Endothelial cell of umbilical vein (primary cell): ENCODE data around the gene ASB5. TPM values are rescaled to one million over a fixed set of nuclear protein-coding genes. Genes with fewer than 3 reads are reported as not detected.

Experiments used
- BruUV-seq: library from RNA; stranded (reverse); fragments of 400-500 nt; replicated peaks from 2 replicates; lab custom pipeline; 2021; lab: Mats Ljungman, UMichigan
- CTCF ChIA-PET: fragments of 300-600, 350-600 bp; sonication (Branson Sonifier 250); formaldehyde crosslinking; loops from one replicate; lab custom pipeline; 2021; ENCODE audit warnings: antibody characterized with exemption, inconsistent platforms; lab: Charles Lee
- POLR2A ChIA-PET: fragments of 300-600, 350-600 bp; sonication (Branson Sonifier 250); formaldehyde crosslinking; loops from one replicate; lab custom pipeline; 2021; ENCODE audit warnings: antibody characterized with exemption, inconsistent platforms; lab: Charles Lee
- DNase-seq: peaks from one replicate; pipeline ENCODE4 v3.0.0-alpha.2; 2011; ENCODE audit warnings: low read depth, low spot score
- FAIRE-seq: peaks from 2 replicates; lab custom pipeline; 2011; peaks lifted over from hg19 to GRCh38; lab: Jason Lieb, UNC
- H2AFZ ChIP-seq: 2 replicates; pipeline ENCODE4 v1.6.0; 2012; ENCODE audit warnings: low read depth, low read length, control low read depth, inconsistent platforms
- H3K27ac ChIP-seq: 2 replicates; pipeline ENCODE4 v1.5.1; 2011; ENCODE audit warnings: low read depth, mild to moderate bottlenecking, control low read depth, low read length, moderate library complexity; ENCODE audit not compliant: insufficient read depth
- H3K27me3 ChIP-seq, 2 experiments: 2 replicates each; pipeline versions ENCODE4 v1.6.0 to v1.6.1; 2011; ENCODE audit warnings: low read length in 2 of 2, mixed read lengths in 1 of 2; ENCODE audit not compliant: control insufficient read depth in 2 of 2, insufficient read depth in 2 of 2
- H3K36me3 ChIP-seq, 2 experiments: 2 replicates in 1 of 2; 3 replicates in 1 of 2; pipeline ENCODE4 v1.5.1; 2011; ENCODE audit warnings: low read length in 2 of 2, mild to moderate bottlenecking in 1 of 2, moderate library complexity in 1 of 2; ENCODE audit not compliant: control insufficient read depth in 2 of 2, insufficient read depth in 2 of 2; ENCODE audit errors: extremely low read depth in 1 of 2
- H3K4me1 ChIP-seq: 3 replicates; pipeline ENCODE4 v1.5.1; 2011; ENCODE audit warnings: mild to moderate bottlenecking, low read length; ENCODE audit not compliant: control insufficient read depth, insufficient read depth; ENCODE audit errors: extremely low read depth
- H3K4me2 ChIP-seq: 2 replicates; pipeline ENCODE4 v1.6.1; 2011; ENCODE audit warnings: low read length, control low read depth, mixed read lengths; ENCODE audit not compliant: insufficient read depth
- H3K4me3 ChIP-seq, 3 experiments: fragments of 200-600 bp in 1 of 3; sonication (generic), shearing (Covaris generic) in 1 of 3; replicated peaks in 1 of 3; 2 replicates each; pipeline ENCODE4 v1.5.1; 2011 to 2016; ENCODE audit warnings: control low read depth in 3 of 3, low read length in 3 of 3, mild to moderate bottlenecking in 2 of 3, inconsistent platforms in 1 of 3, low read depth in 1 of 3, moderate library complexity in 1 of 3; ENCODE audit not compliant: insufficient read depth in 1 of 3
- H3K79me2 ChIP-seq: 2 replicates; pipeline ENCODE4 v1.6.0; 2012; ENCODE audit warnings: low read length, inconsistent platforms; ENCODE audit not compliant: control insufficient read depth, insufficient read depth
- H3K9ac ChIP-seq: replicated peaks from 2 replicates; pipeline ENCODE3; 2011; ENCODE audit warnings: low read length, control low read depth; ENCODE audit not compliant: insufficient read depth; ENCODE audit errors: extremely low read depth
- H3K9me1 ChIP-seq: replicated peaks from 3 replicates; pipeline ENCODE4 v1.6.0; 2011; ENCODE audit warnings: mild to moderate bottlenecking, low read length; ENCODE audit not compliant: control insufficient read depth, insufficient read depth; ENCODE audit errors: extremely low read depth
- H3K9me3 ChIP-seq: replicated peaks from 2 replicates; pipeline ENCODE4 v1.5.1; 2012; ENCODE audit warnings: low read length, inconsistent platforms; ENCODE audit not compliant: control insufficient read depth, insufficient read depth
- H4K20me1 ChIP-seq: replicated peaks from 2 replicates; pipeline ENCODE3; 2011; ENCODE audit warnings: mild to moderate bottlenecking, low read length; ENCODE audit not compliant: control insufficient read depth, insufficient read depth; ENCODE audit errors: extremely low read depth
- CTCF ChIP-seq, 2 donors: IDR thresholded peaks; 1 replicate in 1 of 2; 2 replicates in 1 of 2; pipeline ENCODE4 v1.5.1; 2011; ENCODE audit warnings: low read length in 2 of 2, mild to moderate bottlenecking in 2 of 2, moderate library complexity in 2 of 2, control low read depth in 1 of 2, inconsistent platforms in 1 of 2, low read depth in 1 of 2; ENCODE audit not compliant: insufficient read depth in 1 of 2; ENCODE audit errors: extremely low read depth in 1 of 2
- EZH2 ChIP-seq: IDR thresholded peaks from 2 replicates; pipeline ENCODE4 v1.6.1; 2012; ENCODE audit warnings: borderline replicate concordance, low read depth, mild to moderate bottlenecking, moderate library complexity, low read length, inconsistent platforms; ENCODE audit not compliant: severe bottlenecking
- FOS ChIP-seq: IDR thresholded peaks from 2 replicates; pipeline ENCODE4 v1.6.1; 2011; ENCODE audit warnings: mild to moderate bottlenecking, low read length, moderate library complexity, borderline replicate concordance; ENCODE audit not compliant: insufficient read depth
- GATA2 ChIP-seq: IDR thresholded peaks from 2 replicates; pipeline ENCODE4 v1.7.0; 2011; ENCODE audit warnings: low read depth, mild to moderate bottlenecking, moderate library complexity, mixed read lengths, low read length; ENCODE audit not compliant: insufficient read length, insufficient read depth
- JUN ChIP-seq: IDR thresholded peaks from 2 replicates; pipeline ENCODE4 v1.6.1; 2011; ENCODE audit warnings: borderline replicate concordance, low read depth; ENCODE audit not compliant: insufficient read length, insufficient read depth
- MAX ChIP-seq: IDR thresholded peaks from 2 replicates; pipeline ENCODE4 v1.6.1; 2011; ENCODE audit not compliant: insufficient read depth, insufficient read length
- MYC ChIP-seq: IDR thresholded peaks from one replicate; pipeline ENCODE4 v1.6.1; 2011; ENCODE audit warnings: mild to moderate bottlenecking, low read depth, low read length
- POLR2A ChIP-seq: IDR thresholded peaks from 2 replicates; pipeline ENCODE4 v1.6.1; 2012; ENCODE audit warnings: low read depth, mild to moderate bottlenecking, control low read depth, low read length
- POLR2AphosphoS5 ChIP-seq: IDR thresholded peaks from 2 replicates; pipeline ENCODE4 v1.6.1; 2012; ENCODE audit warnings: low read depth, mild to moderate bottlenecking, control low read depth, low read length, moderate library complexity; ENCODE audit not compliant: insufficient read depth
- dilution Hi-C: fragments of 300-500 bp; cut with MboI; formaldehyde crosslinking; loops from one replicate; pipeline ENCODE4 v1.15.0; 2019; ENCODE audit warnings: low sequenced_read_pairs; ENCODE audit not compliant: extremely low pct_ligation_motif_present
- intact Hi-C: fragments of 100-400 bp; cut with micrococcal nuclease; formaldehyde crosslinking; loops from one replicate; pipeline ENCODE4 v1.10.0; 2022
- polyA plus RNA-seq, 4 experiments: library from polyadenylated mRNA; depleted of rRNA in 3 of 4; stranded (reverse) in 3 of 4; unstranded in 1 of 4; fragments of >200 nt; gene quantifications; 2 replicates each; pipeline versions ENCODE4 v1.2.1 to v1.2.3, GENCODE V29; 2011 to 2012; ENCODE audit warnings: missing spikeins in 1 of 4
- total RNA-seq: library from RNA; stranded (reverse); gene quantifications from 2 replicates; pipeline ENCODE4 v1.2.3, GENCODE V29; 2021

Gene ASB5
- total and polyA plus RNA-seq, 2 donors (not counting 3 experiments of a cell fraction or from before 2014, with no cell fraction given), result not detected

- ChIA-PET CTCF (interaction anchor here (1.3 kb wide), 1 partner anchor 163 kb away, joined by 3 read pairs; no protein-coding TSS in a partner anchor), POLR2A (no interaction called here)
- intact Hi-C loops (no loop called here), dilution Hi-C loops (no loop called here)
- no peak for TF ChIP-seq GATA2
- no peak for TF ChIP-seq POLR2A
- no peak for TF ChIP-seq FOS
- no peak for TF ChIP-seq JUN
- no peak for TF ChIP-seq POLR2AphosphoS5
- TF ChIP-seq CTCF (IDR thresholded peaks at IDR 0.05; ENCODE audit: extremely low read depth in 1 of 2, insufficient read depth in 1 of 2, low read depth in 1 of 2, low read length in 2 of 2), result no peak
- no peak for TF ChIP-seq EZH2
- TF ChIP-seq MYC, result no peak
- TF ChIP-seq MAX, result no peak
- no peaks in the 10 kb centered on the region for H3K4me1 ChIP-seq
- DNase-seq, result no peak
- H4K20me1 ChIP-seq, result no peaks in the 10 kb centered on the region
- no peak overlapping the region for H3K4me2 ChIP-seq
- no peak for FAIRE-seq
- peaks cover 0 to 4% of the 10 kb centered on the region in 2 experiments for H3K27me3 ChIP-seq
- BruUV-seq, result no TSS peak
- no peak overlapping the region for H3K9ac ChIP-seq
- no peaks in the 10 kb centered on the region for H3K9me3 ChIP-seq
- H3K9me1 ChIP-seq, result no peaks in the 10 kb centered on the region
- no peak overlapping the region for H3K27ac ChIP-seq
- H2AFZ ChIP-seq, result no peak overlapping the region
- no peak overlapping the region for H3K4me3 ChIP-seq
- H3K79me2 ChIP-seq, result no peaks in the 10 kb centered on the region
- no peaks in the 10 kb centered on the region for H3K36me3 ChIP-seq
Measured at GRCh38 chr4:176313596-176314336, 44.7 kb upstream of the ASB5 start.
